GM12875 (cell line): ENCODE measurements around the gene PIN1.

Experiments used
- H3K4me3 ChIP-seq: one replicate; pipeline ENCODE4 v1.5.1; 2011; ENCODE audit warnings: low read depth, low read length, control low read depth
- TF ChIP-seq, protein P1 (sequence below): IDR thresholded peaks from 2 replicates; pipeline ENCODE4 v1.5.1; 2011; ENCODE audit warnings: low read depth, mild to moderate bottlenecking, control low read depth, inconsistent platforms, low read length, moderate library complexity, borderline replicate concordance; ENCODE audit not compliant: insufficient read depth

Gene PIN1

DNA sequence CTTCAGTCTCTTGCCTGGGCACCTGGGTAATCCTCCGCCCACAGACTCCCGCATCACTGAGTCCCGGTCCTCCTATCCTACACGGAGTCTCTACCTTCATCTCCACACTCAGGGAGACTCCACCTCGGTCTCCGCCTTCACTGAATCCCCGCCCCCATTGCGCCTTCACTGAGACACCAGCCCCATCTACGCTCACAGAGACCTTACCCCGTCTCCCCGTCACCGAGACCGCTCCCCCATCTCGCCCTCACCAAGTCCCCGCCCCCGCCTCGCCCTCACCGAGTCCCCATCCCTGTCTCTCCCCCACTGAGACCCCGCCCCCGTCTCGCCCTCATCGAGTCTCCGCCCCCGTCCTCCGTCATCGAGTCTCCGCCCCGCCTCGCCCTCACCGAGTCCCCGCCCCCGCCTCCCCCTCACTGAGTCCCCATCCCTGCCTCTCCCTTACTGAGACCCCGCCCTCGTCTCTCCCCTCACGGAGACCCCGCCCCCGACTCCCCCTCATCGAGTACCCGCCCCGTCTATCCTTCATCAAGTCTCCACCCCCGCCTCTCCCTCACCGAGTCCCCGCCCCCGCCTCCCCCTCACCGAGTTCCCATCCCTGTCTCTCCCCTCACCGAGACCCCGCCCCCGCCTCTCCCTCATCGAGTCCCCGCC lies 43.4 kb upstream of the PIN1 start:
- TF ChIP-seq, protein P1, sequence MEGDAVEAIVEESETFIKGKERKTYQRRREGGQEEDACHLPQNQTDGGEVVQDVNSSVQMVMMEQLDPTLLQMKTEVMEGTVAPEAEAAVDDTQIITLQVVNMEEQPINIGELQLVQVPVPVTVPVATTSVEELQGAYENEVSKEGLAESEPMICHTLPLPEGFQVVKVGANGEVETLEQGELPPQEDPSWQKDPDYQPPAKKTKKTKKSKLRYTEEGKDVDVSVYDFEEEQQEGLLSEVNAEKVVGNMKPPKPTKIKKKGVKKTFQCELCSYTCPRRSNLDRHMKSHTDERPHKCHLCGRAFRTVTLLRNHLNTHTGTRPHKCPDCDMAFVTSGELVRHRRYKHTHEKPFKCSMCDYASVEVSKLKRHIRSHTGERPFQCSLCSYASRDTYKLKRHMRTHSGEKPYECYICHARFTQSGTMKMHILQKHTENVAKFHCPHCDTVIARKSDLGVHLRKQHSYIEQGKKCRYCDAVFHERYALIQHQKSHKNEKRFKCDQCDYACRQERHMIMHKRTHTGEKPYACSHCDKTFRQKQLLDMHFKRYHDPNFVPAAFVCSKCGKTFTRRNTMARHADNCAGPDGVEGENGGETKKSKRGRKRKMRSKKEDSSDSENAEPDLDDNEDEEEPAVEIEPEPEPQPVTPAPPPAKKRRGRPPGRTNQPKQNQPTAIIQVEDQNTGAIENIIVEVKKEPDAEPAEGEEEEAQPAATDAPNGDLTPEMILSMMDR, result no peak
- peak overlapping the region; percentile 50 for H3K4me3 ChIP-seq

DNA sequence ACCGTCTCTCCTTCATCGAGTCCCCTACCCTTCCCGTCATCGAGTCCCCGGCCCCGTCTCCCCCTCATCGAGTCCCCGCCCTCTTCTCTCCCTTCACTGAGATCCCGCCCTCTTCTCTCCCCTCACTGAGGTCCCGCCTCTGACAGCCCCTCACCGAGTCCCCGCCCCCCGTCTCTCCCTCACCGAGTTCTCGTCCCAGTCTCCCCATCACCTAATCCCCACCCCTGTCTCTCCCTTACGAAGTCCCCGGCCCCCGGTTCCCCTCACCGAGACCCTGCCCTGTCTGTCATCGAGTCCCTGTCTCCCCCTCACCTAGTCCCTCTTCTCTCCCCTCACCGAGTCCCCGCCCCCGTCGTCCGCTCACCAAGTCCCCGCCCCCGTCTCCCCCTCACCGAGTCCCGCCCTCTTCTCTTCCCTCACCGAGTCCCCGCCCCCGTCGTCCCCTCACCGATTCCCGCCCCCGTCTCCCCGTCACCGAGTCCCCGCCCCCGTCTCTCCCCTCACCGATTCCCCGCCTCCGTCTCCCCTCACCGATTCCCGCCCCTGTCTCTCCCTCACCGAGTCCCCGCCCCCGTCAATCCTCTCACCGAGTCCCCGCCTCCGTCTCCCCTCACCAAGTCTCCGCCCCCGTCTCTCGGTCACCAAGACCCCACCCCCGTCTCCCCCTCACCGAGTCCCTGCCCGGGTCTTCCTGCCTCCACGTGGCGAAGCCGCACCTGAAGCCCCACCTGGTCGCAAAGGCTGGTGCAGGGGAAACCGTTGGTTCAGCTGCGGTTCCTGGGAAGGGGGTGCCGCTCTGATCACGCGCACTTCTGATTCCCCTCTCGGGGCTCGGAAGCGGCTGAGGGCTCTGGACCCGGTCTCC lies 42.7 kb upstream of the PIN1 start:
- peak overlapping the region; percentile 55 for H3K4me3 ChIP-seq
- TF ChIP-seq, protein P1, result 0 out of 2 replicates have a peak, but pooled peaks have one; percentile 12

DNA sequence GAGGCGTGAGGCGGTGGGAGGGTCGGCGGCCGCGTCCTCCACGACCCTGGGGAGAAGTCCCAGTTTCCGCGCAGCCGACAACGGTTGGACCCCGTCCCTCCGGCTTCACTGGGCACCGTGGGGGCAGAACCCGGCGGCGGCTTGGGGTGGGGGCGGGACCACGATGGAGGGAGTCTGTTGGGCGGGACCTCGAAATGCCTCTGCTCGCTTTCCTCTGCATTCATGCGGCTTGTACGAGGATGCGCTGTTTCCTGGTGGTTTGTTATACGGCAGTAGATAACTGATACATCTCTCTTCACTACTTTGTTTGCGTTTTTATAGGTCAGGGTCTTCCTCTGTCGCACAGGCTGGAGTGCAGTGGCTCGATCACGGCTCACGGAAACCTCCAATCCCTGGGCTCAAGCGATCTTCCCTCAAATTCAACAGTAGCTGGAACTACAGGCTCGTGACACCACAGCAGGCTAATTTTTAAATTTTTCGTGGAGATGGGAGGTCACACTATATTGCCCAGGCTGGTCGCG lies 42.0 kb upstream of the PIN1 start:
- H3K4me3 ChIP-seq, result peak overlapping the region; percentile 55
- TF ChIP-seq, protein P1, result no peak

DNA sequence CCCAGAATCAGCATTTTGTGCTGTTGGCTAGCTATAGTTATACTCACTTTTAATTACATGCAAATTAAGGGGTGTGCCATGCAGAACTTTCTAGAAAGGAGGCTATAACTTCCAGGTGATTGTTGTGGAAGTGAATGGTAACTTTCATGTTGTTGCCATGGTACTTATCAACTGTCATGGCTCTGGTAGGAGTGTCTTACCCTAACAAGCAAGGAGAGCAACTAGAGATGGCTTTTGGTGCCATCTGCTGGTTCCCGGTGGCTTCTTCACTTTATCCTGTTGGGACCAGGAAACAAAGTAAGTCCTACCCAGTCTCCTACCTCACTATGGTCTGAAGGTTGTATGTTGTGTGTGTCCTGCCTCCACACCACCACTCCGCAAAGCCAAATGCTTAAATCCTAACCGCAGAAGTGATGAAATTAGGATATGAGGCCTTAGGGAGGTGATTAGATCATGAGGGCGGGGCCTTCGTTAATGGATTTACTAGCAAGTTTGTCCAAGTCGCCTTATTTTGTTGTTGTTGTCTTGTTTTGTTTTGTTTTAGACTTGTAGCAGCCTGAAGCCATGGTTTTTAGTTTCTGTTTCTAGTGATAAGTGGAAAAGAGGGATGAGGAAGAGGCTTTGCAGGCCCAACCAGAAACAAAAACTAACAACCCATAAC lies 38.9 kb upstream of the PIN1 start:
- no peak overlapping the region for H3K4me3 ChIP-seq
- TF ChIP-seq, protein P1, result peak; percentile 77

DNA sequence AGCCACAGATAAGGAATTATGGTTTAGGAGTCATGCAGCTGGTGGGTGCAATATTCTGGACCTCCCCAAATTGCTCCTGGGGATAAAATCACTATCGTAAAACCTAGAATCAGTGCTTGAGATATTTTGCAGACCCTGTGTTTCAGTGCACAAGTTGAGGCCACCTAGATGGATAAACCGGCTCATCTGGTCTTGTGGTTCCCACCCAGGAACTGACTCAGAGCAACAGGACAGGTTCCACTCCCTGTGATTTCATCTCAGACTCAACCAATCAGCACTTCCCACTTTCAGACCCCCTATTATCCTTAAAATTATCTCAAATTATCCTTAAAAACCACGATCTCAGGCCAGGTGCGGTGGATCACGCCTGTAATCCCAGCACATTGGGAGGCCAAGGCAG lies 37.2 kb upstream of the PIN1 start:
- H3K4me3 ChIP-seq, result no peak overlapping the region
- TF ChIP-seq, protein P1, result no peak

DNA sequence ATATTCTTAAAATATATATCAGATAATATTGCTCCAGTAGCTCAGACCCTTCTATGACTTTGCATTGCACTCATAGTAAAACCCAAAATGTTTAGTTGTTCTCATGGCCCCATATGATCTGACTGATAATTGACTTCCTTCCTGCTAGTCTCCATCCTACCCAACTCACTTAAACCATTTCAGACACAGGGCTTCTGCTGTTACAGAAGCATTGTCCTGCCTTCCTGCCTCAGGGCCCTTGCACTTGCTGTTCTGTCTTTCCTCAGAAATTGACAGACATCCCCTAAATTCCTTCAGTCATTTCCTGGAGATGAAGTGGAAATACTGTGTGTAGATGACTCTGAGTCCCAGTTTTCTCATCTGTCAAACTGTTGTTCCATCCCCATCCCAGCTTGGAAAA lies 36.0 kb upstream of the PIN1 start:
- TF ChIP-seq, protein P1, result no peak
- no peak overlapping the region for H3K4me3 ChIP-seq
